Measurements from ENCODE around the gene MSI2.

MSI2 gene

GRCh38 chr17:57506774-57507127 lies 250.4 kb downstream of the MSI2 start:
- no peak overlapping the region for H3K27ac ChIP-seq
- TF ChIP-seq CTCF (conservative IDR thresholded peaks at IDR 0.05): no peak

- TF ChIP-seq CTCF (conservative IDR thresholded peaks at IDR 0.05): no peak
- no peak overlapping the region for H3K27ac ChIP-seq
Observed at GRCh38 chr17:57507828-57508227, 251.5 kb downstream of the MSI2 start.

- no peak for TF ChIP-seq CTCF (conservative IDR thresholded peaks at IDR 0.05)
- no peak overlapping the region for H3K27ac ChIP-seq
Observed at GRCh38 chr17:57508671-57509070, 252.3 kb downstream of the MSI2 start.

- no peak overlapping the region for H3K27ac ChIP-seq
- TF ChIP-seq CTCF (conservative IDR thresholded peaks at IDR 0.05): no peak
Observed at GRCh38 chr17:57511475-57512123, 255.3 kb downstream of the MSI2 start.

- TF ChIP-seq CTCF (conservative IDR thresholded peaks at IDR 0.05): no peak
- no peak overlapping the region for H3K27ac ChIP-seq
Observed at GRCh38 chr17:57512258-57512657, 255.9 kb downstream of the MSI2 start.

GRCh38 chr17:57512691-57513090 lies 256.4 kb downstream of the MSI2 start:
- H3K27ac ChIP-seq: no peak overlapping the region
- no peak for TF ChIP-seq CTCF (conservative IDR thresholded peaks at IDR 0.05)

GRCh38 chr17:57513569-57513968 lies 257.2 kb downstream of the MSI2 start:
- no peak overlapping the region for H3K27ac ChIP-seq
- TF ChIP-seq CTCF (conservative IDR thresholded peaks at IDR 0.05): no peak

Measured in VCaP (cell line).